Astrocyte of the spinal cord (primary cell): ENCODE measurements around the gene RAD23A.

Experiments
- DNase-seq: peaks from one replicate; pipeline ENCODE4 v3.0.0; 2011; ENCODE audit warnings: low read depth, low spot score
- H3K4me3 ChIP-seq: 2 replicates; pipeline ENCODE4 v1.5.1; 2011; ENCODE audit warnings: low read depth, mild to moderate bottlenecking, low read length, moderate library complexity
- CTCF ChIP-seq: IDR thresholded peaks from 2 replicates; pipeline ENCODE4 v1.5.1; 2012; ENCODE audit warnings: low read depth, mild to moderate bottlenecking, low read length, inconsistent platforms
- in situ Hi-C: cut with HindIII; loops from 2 replicates; pipeline ENCODE4 v1.10.0; 2017; ENCODE audit warnings: low sequenced_read_pairs

Gene RAD23A

DNA sequence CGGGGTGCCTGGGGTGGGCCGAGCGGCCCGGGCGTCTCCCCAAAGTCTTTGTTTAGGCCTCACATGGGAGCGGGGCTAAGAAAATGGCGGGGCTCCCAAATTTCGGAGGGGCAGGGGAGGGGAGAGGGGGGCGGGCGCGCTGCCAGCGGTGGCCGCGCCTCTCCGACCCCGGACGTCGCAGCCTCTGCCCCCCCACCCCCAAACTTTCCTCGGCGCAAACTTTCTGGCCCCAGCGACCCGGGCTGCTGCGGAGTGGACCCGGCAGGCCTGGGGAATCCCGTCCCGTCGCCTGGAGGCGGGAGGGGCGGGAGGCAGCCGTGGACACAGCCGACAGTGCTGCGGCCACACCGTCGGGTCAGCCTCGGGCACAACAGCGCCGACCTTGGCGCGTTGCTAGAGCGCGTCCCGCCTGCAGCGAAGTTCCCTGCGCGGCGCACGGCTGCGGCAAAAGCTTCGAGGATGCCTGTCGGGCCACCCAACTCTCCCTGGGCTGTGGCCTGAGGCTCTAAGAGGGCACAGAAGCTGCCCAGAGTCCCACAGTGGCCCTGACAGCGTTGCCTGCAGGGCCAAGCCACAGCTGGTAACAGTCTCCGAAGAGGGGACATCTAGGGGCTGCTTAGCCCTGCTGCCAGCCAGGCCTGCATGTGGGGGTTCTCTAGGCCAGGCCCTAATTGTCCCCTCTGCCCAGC is 50.9 kb downstream of the RAD23A start:
- no peak for DNase-seq
- no peak for TF ChIP-seq CTCF
- in situ Hi-C loops: no loop called here
- peak overlapping the region; percentile 78 for H3K4me3 ChIP-seq

GRCh38 chr19:12997179-12997966 is 51.7 kb downstream of the RAD23A start:
- in situ Hi-C loops: no loop called here
- peak overlapping the region; percentile 78 for H3K4me3 ChIP-seq
- no peak for DNase-seq
- no peak for TF ChIP-seq CTCF

DNA sequence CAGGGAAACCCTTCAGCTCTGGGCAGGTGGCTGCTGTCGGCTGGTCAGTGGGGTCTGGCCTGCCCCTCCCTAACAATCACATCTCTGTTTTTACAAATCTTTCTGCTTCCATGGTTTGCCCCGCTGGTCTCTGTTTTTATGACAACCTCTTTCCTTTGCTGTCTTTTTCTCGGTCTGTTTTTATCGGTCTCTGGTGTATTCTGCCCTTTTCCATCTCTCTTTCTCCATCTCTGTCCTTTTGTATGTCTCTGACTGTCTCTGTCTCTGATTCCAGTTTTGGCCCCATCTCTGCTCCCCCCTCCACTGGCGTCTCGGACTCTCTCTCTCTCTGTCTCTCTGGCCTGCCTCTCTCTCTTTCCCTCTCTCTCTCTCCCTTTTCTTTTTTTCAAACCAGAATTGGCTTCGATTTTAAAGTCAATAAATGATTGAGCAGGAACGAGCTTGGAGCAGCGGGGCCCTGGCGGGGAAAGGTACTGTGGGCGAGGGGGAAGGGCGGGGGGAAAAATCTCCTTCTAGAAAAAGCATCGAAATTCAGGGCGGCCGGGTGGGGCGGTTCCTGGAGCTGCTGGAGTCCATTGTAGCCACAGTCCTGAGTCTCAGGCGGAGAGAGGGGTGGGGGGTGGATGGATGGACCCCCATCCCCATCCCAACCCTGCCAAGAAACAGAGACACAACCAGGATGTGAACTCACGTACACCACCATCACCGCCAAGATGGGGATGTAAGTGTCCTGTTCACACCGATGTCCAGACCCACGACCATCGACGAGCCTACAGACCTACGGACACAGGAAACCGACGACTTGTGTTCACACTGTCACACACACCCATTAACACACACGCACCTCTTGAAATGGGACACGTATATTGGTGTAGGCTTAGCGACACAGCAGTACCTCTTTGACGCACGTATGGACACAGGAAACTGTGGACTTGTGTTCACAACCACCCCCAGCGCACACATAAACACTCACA is 52.6 kb downstream of the RAD23A start:
- in situ Hi-C loops: no loop called here
- H3K4me3 ChIP-seq: peak overlapping the region; percentile 78

DNA sequence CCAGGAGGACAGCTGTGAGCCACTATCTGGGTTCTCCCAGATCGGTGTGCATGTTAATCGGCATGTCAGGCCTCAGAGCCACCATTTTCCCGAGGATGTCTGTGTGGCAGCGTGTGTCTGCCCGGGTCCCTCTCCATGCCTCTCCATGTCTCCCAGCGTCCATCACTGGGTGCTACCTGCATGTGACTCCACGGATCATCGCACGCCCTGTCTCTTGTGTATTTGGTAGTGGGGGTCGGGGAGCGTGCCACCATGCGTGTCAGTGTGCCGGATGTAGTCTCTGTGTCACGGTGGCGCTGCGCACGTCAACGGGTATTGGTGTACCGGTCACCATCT is 55.5 kb downstream of the RAD23A start:
- no peak for TF ChIP-seq CTCF
- no peak for DNase-seq
- no peak overlapping the region for H3K4me3 ChIP-seq
- in situ Hi-C loops: no loop called here

More for the DNA sequence above, 52.6 kb downstream of the RAD23A start:
- DNase-seq: no peak
- no peak for TF ChIP-seq CTCF

DNA sequence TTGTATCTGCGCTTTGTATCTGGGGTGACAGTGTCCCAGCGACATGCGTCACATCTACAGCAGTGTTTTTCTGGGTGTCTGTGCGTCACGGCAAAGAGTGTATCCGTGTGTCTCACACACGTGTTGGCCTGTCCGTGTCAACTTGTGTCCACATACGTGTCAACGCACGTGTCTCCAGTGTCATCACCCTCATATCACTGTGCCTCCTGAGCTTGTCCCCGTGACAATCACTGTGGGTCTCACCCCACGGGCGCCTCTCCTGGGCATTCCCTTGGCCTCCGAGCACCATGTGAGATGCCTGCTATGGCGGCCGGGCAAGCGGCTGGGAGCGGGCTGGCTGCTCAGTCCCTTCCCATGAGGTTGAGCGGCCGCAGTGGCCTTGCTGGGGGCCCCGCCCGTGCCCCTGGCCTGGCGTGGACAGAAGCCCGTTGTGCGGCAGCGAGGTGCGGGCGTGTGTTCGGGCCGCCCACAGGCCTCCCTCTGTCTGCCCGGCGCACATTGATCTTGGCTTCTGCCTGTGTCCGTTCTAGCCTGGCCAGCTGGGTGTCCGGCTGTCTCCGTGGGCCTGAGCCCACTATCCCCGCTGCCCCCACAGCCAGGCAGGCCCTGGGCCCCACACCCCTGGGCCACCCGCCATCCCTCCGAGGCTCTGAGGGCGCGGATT is 56.0 kb downstream of the RAD23A start:
- in situ Hi-C loops: no loop called here
- peak; percentile 51 for DNase-seq
- TF ChIP-seq CTCF: no peak
- no peak overlapping the region for H3K4me3 ChIP-seq
